Smooth muscle cell (in vitro differentiated cells): Measurements from ENCODE around the gene GPR39. TPM values are rescaled to one million over a fixed set of nuclear protein-coding genes. Genes with fewer than 3 reads are reported as not detected.

Experiments
- DNase-seq: peaks from one replicate; lab custom pipeline; 2025; ENCODE audit not compliant: unreplicated experiment; lab: John Stamatoyannopoulos, UW
- H2AFZ ChIP-seq: fragments of 200-600 bp; sonication (generic); 2 replicates; pipeline ENCODE4 v1.6.0; 2016; ENCODE audit warnings: antibody characterized with exemption, low read depth, mild to moderate bottlenecking
- H3F3A ChIP-seq: fragments of 200-600 bp; sonication (generic); 2 replicates; pipeline ENCODE4 v1.6.0; 2017; ENCODE audit warnings: antibody characterized with exemption, low read depth
- H3K27ac ChIP-seq: fragments of 200-600 bp; sonication (generic); 2 replicates; pipeline ENCODE4 v1.5.1; 2016; ENCODE audit warnings: low read depth, mild to moderate bottlenecking
- H3K27me3 ChIP-seq: fragments of 200-600 bp; sonication (generic); 2 replicates; pipeline ENCODE4 v1.6.1; 2016; ENCODE audit warnings: low read depth, mild to moderate bottlenecking
- H3K36me3 ChIP-seq: fragments of 200-600 bp; sonication (generic); 2 replicates; pipeline ENCODE4 v1.5.1; 2016; ENCODE audit warnings: low read depth
- H3K4me1 ChIP-seq: fragments of 200-600 bp; sonication (generic); 2 replicates; pipeline ENCODE4 v1.5.1; 2016; ENCODE audit warnings: low read depth
- H3K4me2 ChIP-seq: fragments of 200-600 bp; sonication (generic); 2 replicates; pipeline ENCODE4 v1.6.0; 2016; ENCODE audit warnings: mild to moderate bottlenecking
- H3K4me3 ChIP-seq: fragments of 200-600 bp; sonication (generic); 2 replicates; pipeline ENCODE4 v1.5.1; 2016; ENCODE audit warnings: mild to moderate bottlenecking
- H3K79me2 ChIP-seq: fragments of 200-600 bp; sonication (generic); 2 replicates; pipeline ENCODE4 v1.6.0; 2016; ENCODE audit warnings: low read depth, mild to moderate bottlenecking
- H3K9ac ChIP-seq: fragments of 200-600 bp; sonication (generic); 2 replicates; pipeline ENCODE4 v1.6.0; 2016; ENCODE audit warnings: low read depth
- H3K9me3 ChIP-seq: fragments of 200-600 bp; sonication (generic); replicated peaks from 2 replicates; pipeline ENCODE4 v1.5.1; 2016; ENCODE audit warnings: low read depth
- H4K20me1 ChIP-seq: fragments of 200-600 bp; sonication (generic); 2 replicates; pipeline ENCODE4 v1.6.0; 2016; ENCODE audit warnings: low read depth
- WGBS: methylation state at CpG from one replicate; pipeline ENCODE4 v1.1.7; 2016; ENCODE audit warnings: low lambda C conversion rate; 5-methylcytosine and 5-hydroxymethylcytosine counted together
- polyA plus RNA-seq: library from polyadenylated mRNA; unstranded; fragments of >200 nt; fragmentation: Nextera tagmentation; extraction: Ambion mirVana; gene quantifications from 2 replicates; pipeline ENCODE4 v1.2.1, GENCODE V29; 2016
- total RNA-seq: library from RNA; depleted of rRNA; stranded (reverse); fragments of >200 nt; gene quantifications from 2 replicates; pipeline ENCODE4 v1.2.3, GENCODE V29; 2014
- TF ChIP-seq, protein P1 (sequence below): fragments of 200-600 bp; sonication (generic); IDR thresholded peaks from 2 replicates; pipeline ENCODE4 v1.5.1; 2017; ENCODE audit warnings: borderline replicate concordance, mild to moderate bottlenecking, antibody characterized with exemption; ENCODE audit not compliant: insufficient read depth, poor library complexity, severe bottlenecking

Gene GPR39
- total and polyA plus RNA-seq, 2 experiments from 2014 or later = 0.87 to 1.4 TPM

DNA sequence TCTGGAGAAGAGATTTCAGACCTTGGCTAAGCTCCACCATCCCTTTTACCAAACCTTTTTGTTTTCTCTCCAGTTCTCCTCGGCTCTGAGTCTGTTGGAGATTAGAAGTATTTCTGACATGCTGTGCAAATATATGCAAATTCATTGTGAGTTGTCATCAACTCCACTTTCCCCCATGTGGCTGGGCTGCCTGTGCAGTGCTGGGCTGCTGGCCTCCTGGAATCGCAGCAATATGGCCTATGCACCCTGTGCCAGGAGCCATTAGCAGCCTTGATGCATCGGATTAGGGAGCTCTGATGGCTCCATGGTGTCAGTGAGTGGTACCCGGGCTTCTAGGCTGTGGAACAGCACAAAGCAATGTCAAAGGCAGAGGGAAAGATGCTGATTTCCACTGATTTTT lies 80.0 kb downstream of the GPR39 start:
- DNase-seq = no peak
- Histone ChIP-seq H3K4me2 (no peak overlapping the region), H3K9ac (no peak overlapping the region), H3K27me3 (no peaks in the 10 kb centered on the region), H4K20me1 (no peaks in the 10 kb centered on the region), H3K9me3 (no peaks in the 10 kb centered on the region), H3K36me3 (no peaks in the 10 kb centered on the region), H3K4me3 (no peak overlapping the region), H3K79me2 (no peaks in the 10 kb centered on the region), H3F3A (no peaks in the 10 kb centered on the region), H3K4me1 (no peaks in the 10 kb centered on the region), H3K27ac (no peak overlapping the region), H2AFZ (no peak overlapping the region)
- TF ChIP-seq, protein P1, sequence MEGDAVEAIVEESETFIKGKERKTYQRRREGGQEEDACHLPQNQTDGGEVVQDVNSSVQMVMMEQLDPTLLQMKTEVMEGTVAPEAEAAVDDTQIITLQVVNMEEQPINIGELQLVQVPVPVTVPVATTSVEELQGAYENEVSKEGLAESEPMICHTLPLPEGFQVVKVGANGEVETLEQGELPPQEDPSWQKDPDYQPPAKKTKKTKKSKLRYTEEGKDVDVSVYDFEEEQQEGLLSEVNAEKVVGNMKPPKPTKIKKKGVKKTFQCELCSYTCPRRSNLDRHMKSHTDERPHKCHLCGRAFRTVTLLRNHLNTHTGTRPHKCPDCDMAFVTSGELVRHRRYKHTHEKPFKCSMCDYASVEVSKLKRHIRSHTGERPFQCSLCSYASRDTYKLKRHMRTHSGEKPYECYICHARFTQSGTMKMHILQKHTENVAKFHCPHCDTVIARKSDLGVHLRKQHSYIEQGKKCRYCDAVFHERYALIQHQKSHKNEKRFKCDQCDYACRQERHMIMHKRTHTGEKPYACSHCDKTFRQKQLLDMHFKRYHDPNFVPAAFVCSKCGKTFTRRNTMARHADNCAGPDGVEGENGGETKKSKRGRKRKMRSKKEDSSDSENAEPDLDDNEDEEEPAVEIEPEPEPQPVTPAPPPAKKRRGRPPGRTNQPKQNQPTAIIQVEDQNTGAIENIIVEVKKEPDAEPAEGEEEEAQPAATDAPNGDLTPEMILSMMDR = no peak
- WGBS = 86% methylated on average over 4 of the region's 4 CpGs

DNA sequence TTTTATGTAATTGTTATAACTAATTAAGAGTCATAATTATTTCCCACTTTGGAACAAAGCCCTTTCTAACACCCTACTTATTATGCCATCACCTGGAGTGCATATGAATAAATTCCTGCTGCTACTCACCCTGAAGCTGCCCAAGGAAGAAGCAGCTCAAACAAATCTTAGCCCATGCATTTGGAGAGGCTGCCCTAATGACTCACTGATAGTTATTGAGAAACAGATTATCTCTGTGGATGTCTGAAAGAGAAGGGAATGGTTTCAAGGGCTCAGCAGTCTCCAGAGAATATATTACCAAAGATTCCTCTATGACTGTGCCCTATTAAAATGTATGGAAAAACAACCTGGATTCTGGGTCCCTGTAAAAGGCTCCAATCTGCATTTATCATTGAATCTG lies 81.0 kb downstream of the GPR39 start:
- H3K79me2 ChIP-seq = no peaks in the 10 kb centered on the region
- TF ChIP-seq, protein P1 = no peak
- no peaks in the 10 kb centered on the region for H3K27me3 ChIP-seq
- H3K4me3 ChIP-seq = no peak overlapping the region
- H3K27ac ChIP-seq = no peak overlapping the region
- H3K9me3 ChIP-seq = no peaks in the 10 kb centered on the region
- DNase-seq = no peak
- H3K36me3 ChIP-seq = no peaks in the 10 kb centered on the region
- no peaks in the 10 kb centered on the region for H4K20me1 ChIP-seq
- H3K4me2 ChIP-seq = no peak overlapping the region
- no peak overlapping the region for H2AFZ ChIP-seq
- no peaks in the 10 kb centered on the region for H3K4me1 ChIP-seq
- H3K9ac ChIP-seq = no peak overlapping the region
- no peaks in the 10 kb centered on the region for H3F3A ChIP-seq

DNA sequence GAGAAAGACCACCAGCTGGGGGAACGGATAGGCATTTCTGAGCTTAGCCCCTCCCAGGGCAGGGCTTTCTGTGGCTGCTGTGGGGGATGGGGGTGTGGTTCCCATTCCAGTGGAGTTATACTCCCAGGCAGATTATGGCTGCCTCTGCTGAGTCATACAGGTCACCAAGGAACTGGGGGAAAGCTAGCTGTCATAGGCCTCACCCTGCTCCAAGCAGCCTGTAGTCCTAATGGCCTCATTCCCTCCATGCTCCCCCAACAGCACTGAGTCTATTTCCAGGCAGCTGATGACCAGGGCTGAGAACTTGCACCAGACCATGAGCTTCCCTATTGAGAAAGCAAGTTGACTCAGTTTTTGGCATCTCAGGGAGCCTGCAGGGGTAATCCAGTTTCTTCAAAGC lies 87.1 kb downstream of the GPR39 start:
- Histone ChIP-seq H3K36me3 (no peaks in the 10 kb centered on the region), H3K27ac (no peak overlapping the region), H3K9me3 (no peaks in the 10 kb centered on the region), H3K9ac (no peak overlapping the region), H3K4me3 (no peak overlapping the region), H2AFZ (no peak overlapping the region), H3K79me2 (no peaks in the 10 kb centered on the region), H4K20me1 (no peaks in the 10 kb centered on the region), H3K4me2 (no peak overlapping the region), H3K4me1 (no peaks in the 10 kb centered on the region), H3K27me3 (no peaks in the 10 kb centered on the region), H3F3A (no peaks in the 10 kb centered on the region)
- DNase-seq = no peak
- TF ChIP-seq, protein P1 = no peak
- 71% methylated on average over 1 of the region's 1 CpG for WGBS

DNA sequence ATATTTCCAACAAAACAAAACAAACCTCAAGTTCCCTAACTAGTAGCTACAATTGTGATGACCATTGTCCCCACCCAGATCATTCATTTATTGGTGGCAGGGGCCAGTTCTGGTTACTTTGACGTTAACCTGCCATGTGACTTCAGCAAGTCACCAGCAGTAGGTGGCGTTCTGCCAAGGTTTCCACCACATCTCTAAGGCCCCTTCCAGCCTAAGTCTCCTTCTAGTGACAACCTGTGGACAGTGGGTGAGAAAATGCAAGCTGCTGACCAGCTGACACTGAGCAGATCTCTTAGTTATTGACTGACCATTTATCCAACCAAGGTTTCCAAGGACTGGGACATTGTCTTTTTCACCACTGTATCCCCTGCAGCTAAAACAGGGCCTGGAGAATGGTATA lies 98.4 kb downstream of the GPR39 start:
- Histone ChIP-seq H2AFZ (no peak overlapping the region), H3K4me3 (no peak overlapping the region), H3F3A (no peaks in the 10 kb centered on the region), H3K36me3 (no peaks in the 10 kb centered on the region), H3K27ac (no peak overlapping the region), H3K9ac (no peak overlapping the region), H4K20me1 (no peaks in the 10 kb centered on the region), H3K4me2 (no peak overlapping the region), H3K79me2 (no peaks in the 10 kb centered on the region), H3K27me3 (no peaks in the 10 kb centered on the region), H3K9me3 (no peaks in the 10 kb centered on the region), H3K4me1 (no peaks in the 10 kb centered on the region)
- WGBS = 48% methylated on average over 2 of the region's 2 CpGs
- TF ChIP-seq, protein P1 = no peak
- no peak for DNase-seq
